Measurements from ENCODE around the gene MIPOL1.

- TF ChIP-seq, protein P1, sequence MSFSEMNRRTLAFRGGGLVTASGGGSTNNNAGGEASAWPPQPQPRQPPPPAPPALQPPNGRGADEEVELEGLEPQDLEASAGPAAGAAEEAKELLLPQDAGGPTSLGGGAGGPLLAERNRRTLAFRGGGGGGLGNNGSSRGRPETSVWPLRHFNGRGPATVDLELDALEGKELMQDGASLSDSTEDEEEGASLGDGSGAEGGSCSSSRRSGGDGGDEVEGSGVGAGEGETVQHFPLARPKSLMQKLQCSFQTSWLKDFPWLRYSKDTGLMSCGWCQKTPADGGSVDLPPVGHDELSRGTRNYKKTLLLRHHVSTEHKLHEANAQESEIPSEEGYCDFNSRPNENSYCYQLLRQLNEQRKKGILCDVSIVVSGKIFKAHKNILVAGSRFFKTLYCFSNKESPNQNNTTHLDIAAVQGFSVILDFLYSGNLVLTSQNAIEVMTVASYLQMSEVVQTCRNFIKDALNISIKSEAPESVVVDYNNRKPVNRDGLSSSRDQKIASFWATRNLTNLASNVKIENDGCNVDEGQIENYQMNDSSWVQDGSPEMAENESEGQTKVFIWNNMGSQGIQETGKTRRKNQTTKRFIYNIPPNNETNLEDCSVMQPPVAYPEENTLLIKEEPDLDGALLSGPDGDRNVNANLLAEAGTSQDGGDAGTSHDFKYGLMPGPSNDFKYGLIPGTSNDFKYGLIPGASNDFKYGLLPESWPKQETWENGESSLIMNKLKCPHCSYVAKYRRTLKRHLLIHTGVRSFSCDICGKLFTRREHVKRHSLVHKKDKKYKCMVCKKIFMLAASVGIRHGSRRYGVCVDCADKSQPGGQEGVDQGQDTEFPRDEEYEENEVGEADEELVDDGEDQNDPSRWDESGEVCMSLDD (CRISPR knock-in tag; IDR thresholded peaks at IDR 0.05; ENCODE audit: borderline replicate concordance) = no peak
- TF ChIP-seq CCDC6 (CRISPR knock-in tag; IDR thresholded peaks at IDR 0.05) (no peak), CENPBD1 (CRISPR knock-in tag; IDR thresholded peaks at IDR 0.05; ENCODE audit: borderline replicate concordance, low read depth) (no peak), CTCF (CRISPR knock-in tag; IDR thresholded peaks at IDR 0.05) (no peak), ZFP37 (CRISPR knock-in tag; IDR thresholded peaks at IDR 0.05; ENCODE audit: borderline replicate concordance) (no peak), ZNF256 (CRISPR knock-in tag; conservative IDR thresholded peaks at IDR 0.05) (no peak), IRF2 (CRISPR knock-in tag; IDR thresholded peaks at IDR 0.05) (no peak), NBN (conservative IDR thresholded peaks at IDR 0.05) (no peak), MTF2 (CRISPR knock-in tag; IDR thresholded peaks at IDR 0.05; ENCODE audit: borderline replicate concordance) (no peak), ZNF350 (CRISPR knock-in tag; IDR thresholded peaks at IDR 0.05; ENCODE audit: borderline replicate concordance, low read depth) (no peak)
- TF ChIP-seq, protein P2, sequence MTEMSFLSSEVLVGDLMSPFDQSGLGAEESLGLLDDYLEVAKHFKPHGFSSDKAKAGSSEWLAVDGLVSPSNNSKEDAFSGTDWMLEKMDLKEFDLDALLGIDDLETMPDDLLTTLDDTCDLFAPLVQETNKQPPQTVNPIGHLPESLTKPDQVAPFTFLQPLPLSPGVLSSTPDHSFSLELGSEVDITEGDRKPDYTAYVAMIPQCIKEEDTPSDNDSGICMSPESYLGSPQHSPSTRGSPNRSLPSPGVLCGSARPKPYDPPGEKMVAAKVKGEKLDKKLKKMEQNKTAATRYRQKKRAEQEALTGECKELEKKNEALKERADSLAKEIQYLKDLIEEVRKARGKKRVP (CRISPR knock-in tag; IDR thresholded peaks at IDR 0.05) = no peak
- TF ChIP-seq, protein P3, sequence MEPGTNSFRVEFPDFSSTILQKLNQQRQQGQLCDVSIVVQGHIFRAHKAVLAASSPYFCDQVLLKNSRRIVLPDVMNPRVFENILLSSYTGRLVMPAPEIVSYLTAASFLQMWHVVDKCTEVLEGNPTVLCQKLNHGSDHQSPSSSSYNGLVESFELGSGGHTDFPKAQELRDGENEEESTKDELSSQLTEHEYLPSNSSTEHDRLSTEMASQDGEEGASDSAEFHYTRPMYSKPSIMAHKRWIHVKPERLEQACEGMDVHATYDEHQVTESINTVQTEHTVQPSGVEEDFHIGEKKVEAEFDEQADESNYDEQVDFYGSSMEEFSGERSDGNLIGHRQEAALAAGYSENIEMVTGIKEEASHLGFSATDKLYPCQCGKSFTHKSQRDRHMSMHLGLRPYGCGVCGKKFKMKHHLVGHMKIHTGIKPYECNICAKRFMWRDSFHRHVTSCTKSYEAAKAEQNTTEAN (CRISPR knock-in tag; conservative IDR thresholded peaks at IDR 0.05) = no peak
- TF ChIP-seq, protein P4, sequence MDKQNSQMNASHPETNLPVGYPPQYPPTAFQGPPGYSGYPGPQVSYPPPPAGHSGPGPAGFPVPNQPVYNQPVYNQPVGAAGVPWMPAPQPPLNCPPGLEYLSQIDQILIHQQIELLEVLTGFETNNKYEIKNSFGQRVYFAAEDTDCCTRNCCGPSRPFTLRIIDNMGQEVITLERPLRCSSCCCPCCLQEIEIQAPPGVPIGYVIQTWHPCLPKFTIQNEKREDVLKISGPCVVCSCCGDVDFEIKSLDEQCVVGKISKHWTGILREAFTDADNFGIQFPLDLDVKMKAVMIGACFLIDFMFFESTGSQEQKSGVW (CRISPR knock-in tag; IDR thresholded peaks at IDR 0.05; ENCODE audit: borderline replicate concordance) = no peak
These were observed 402.0 kb downstream of the MIPOL1 start for GRCh38 chr14:37599507-37600368.
